HepG2 (cell line): ENCODE measurements around the gene MYO5B. TPM values are rescaled to one million over a fixed set of nuclear protein-coding genes. Genes with fewer than 3 reads are reported as not detected.

Experiments
- ATAC-seq: fragments of 200-7000 bp; cut with Tn5 transposase; 3 replicates; pipeline ENCODE4 v1.9.1; 2020; ENCODE audit warnings: mild to moderate bottlenecking, moderate library complexity
- BruUV-seq: library from RNA; stranded (reverse); fragments of 400-500 nt; replicated peaks from 2 replicates; lab custom pipeline; 2021; lab: Mats Ljungman, UMichigan
- CTCF ChIA-PET: fragments of 300-600 bp; formaldehyde crosslinking; extraction: SDS; loops from one replicate; lab custom pipeline; 2021; ENCODE audit warnings: low total read pairs, inconsistent platforms, low intra/inter-chr PET ratio; lab: Yijun Ruan, JAX
- POLR2A ChIA-PET: fragments of 350-600 bp; sonication (Branson Sonifier 250); formaldehyde crosslinking; loops from one replicate; lab custom pipeline; 2020; ENCODE audit warnings: antibody characterized with exemption, inconsistent platforms; lab: Yijun Ruan, JAX
- DNase-seq: peaks from one replicate; pipeline ENCODE4 v3.0.0-alpha.2; 2015; ENCODE audit warnings: low spot score
- FAIRE-seq: peaks from 3 replicates; lab custom pipeline; 2011; peaks lifted over from hg19 to GRCh38; lab: Jason Lieb, UNC
- H2AFZ ChIP-seq: one replicate; pipeline ENCODE4 v1.6.1; 2011; ENCODE audit warnings: low read length, inconsistent platforms
- H3K27ac ChIP-seq: fragments of 300-600 bp; 3 replicates; pipeline ENCODE4 v1.8.0; 2011; ENCODE audit warnings: mixed run types, mild to moderate bottlenecking, mixed read lengths, low read length, inconsistent platforms; ENCODE audit not compliant: insufficient read depth; ENCODE audit errors: extremely low read length
- H3K27me3 ChIP-seq, 2 experiments: fragments of 200-600 bp in 1 of 2; 2 replicates in 1 of 2; 3 replicates in 1 of 2; pipeline versions ENCODE4 v1.6.0 to v1.8.0; 2011; ENCODE audit warnings: low read length in 2 of 2, mild to moderate bottlenecking in 2 of 2, moderate library complexity in 2 of 2, inconsistent platforms in 1 of 2; ENCODE audit not compliant: insufficient read depth in 2 of 2, control insufficient read depth in 1 of 2
- H3K36me3 ChIP-seq, 2 experiments: fragments of 200-600 bp in 1 of 2; replicated peaks in 1 of 2; 2 replicates in 1 of 2; 3 replicates in 1 of 2; pipeline versions ENCODE4 v1.5.1 to v1.8.0; 2011; ENCODE audit warnings: low read length in 2 of 2, inconsistent platforms in 1 of 2; ENCODE audit not compliant: insufficient read depth in 2 of 2, control insufficient read depth in 1 of 2
- H3K4me1 ChIP-seq: 2 replicates; pipeline ENCODE4 v1.5.1; 2012; ENCODE audit warnings: low read length, inconsistent platforms; ENCODE audit not compliant: insufficient read depth
- H3K4me2 ChIP-seq: 2 replicates; pipeline ENCODE4 v1.6.0; 2011; ENCODE audit warnings: low read depth, low read length, inconsistent platforms
- H3K4me3 ChIP-seq, 3 experiments: fragments of 200-600 bp in 1 of 3; sonication (generic), shearing (Covaris generic) in 1 of 3; replicated peaks in 1 of 3; 2 replicates each; pipeline ENCODE4 v1.5.1; 2011 to 2016; ENCODE audit warnings: low read length in 3 of 3, inconsistent platforms in 2 of 3, low read depth in 2 of 3, mild to moderate bottlenecking in 2 of 3, control low read depth in 1 of 3, mixed read lengths in 1 of 3; ENCODE audit not compliant: insufficient read depth in 1 of 3
- H3K79me2 ChIP-seq: one replicate; pipeline ENCODE4 v1.6.1; 2011; ENCODE audit warnings: low read length, inconsistent platforms; ENCODE audit not compliant: insufficient read depth
- H3K9ac ChIP-seq: 2 replicates; pipeline ENCODE4 v1.6.0; 2011; ENCODE audit warnings: mild to moderate bottlenecking, low read depth, low read length, inconsistent platforms; ENCODE audit not compliant: insufficient read depth
- H3K9me3 ChIP-seq: 2 replicates; pipeline ENCODE4 v1.5.1; 2012; ENCODE audit warnings: mild to moderate bottlenecking, low read length
- H4K20me1 ChIP-seq: 2 replicates; pipeline ENCODE4 v1.6.0; 2011; ENCODE audit warnings: inconsistent platforms, mild to moderate bottlenecking, low read length, moderate library complexity; ENCODE audit not compliant: insufficient read depth
- ARNT2 ChIP-seq: sonication (generic); formaldehyde crosslinking; IDR thresholded peaks from 2 replicates; pipeline ENCODE4 v1.8.0; 2022; ENCODE audit warnings: mild to moderate bottlenecking, low read depth, missing genetic modification reagents, moderate library complexity
- CBX2 ChIP-seq, 2 experiments: fragments of 200-600 bp in 1 of 2; sonication (generic); formaldehyde crosslinking in 1 of 2; IDR thresholded peaks; 2 replicates each; pipeline versions ENCODE4 v1.7.0 to v1.8.1; 2018 to 2022; ENCODE audit warnings: low read depth in 2 of 2, low read length in 1 of 2, mild to moderate bottlenecking in 1 of 2, missing genetic modification reagents in 1 of 2
- KLF15 ChIP-seq: sonication (generic); formaldehyde crosslinking; IDR thresholded peaks from 2 replicates; pipeline ENCODE4 v1.8.1; 2023; ENCODE audit warnings: borderline replicate concordance, mild to moderate bottlenecking, inconsistent platforms, missing genetic modification reagents, mixed read lengths
- LCORL ChIP-seq, 2 experiments: fragments of 450-650 bp in 1 of 2; sonication (generic) in 1 of 2; formaldehyde crosslinking in 1 of 2; IDR thresholded peaks; 2 replicates each; pipeline versions ENCODE4 v1.5.0 to v1.6.1; 2017 to 2020; ENCODE audit warnings: antibody characterized with exemption in 1 of 2, missing genetic modification reagents in 1 of 2
- NCOA5 ChIP-seq: sonication (generic); formaldehyde crosslinking; IDR thresholded peaks from 2 replicates; pipeline ENCODE4 v1.4.0; 2020; ENCODE audit warnings: missing genetic modification reagents
- NR3C1 ChIP-seq: sonication (generic); formaldehyde crosslinking; IDR thresholded peaks from 2 replicates; pipeline ENCODE4 v1.4.0; 2020; ENCODE audit warnings: missing genetic modification reagents
- POGZ ChIP-seq: sonication (generic); formaldehyde crosslinking; IDR thresholded peaks from 2 replicates; pipeline ENCODE4 v1.4.0; 2020; ENCODE audit warnings: mild to moderate bottlenecking, missing genetic modification reagents
- SRSF9 ChIP-seq: fragments of 200-400 bp; formaldehyde crosslinking; IDR thresholded peaks from 2 replicates; pipeline ENCODE4 v1.6.1; 2018; ENCODE audit warnings: borderline replicate concordance, mild to moderate bottlenecking, low read depth, low read length; ENCODE audit not compliant: insufficient read depth, poor library complexity, severe bottlenecking
- STAT6 ChIP-seq: sonication (generic); formaldehyde crosslinking; IDR thresholded peaks from 2 replicates; pipeline ENCODE4 v1.4.0; 2020; ENCODE audit warnings: missing genetic modification reagents, mild to moderate bottlenecking, borderline replicate concordance
- XBP1 ChIP-seq: sonication (generic); formaldehyde crosslinking; IDR thresholded peaks from 2 replicates; pipeline ENCODE4 v1.5.0; 2020; ENCODE audit warnings: missing genetic modification reagents
- ZNF34 ChIP-seq: sonication (generic); formaldehyde crosslinking; IDR thresholded peaks from 2 replicates; pipeline ENCODE4 v1.4.0; 2020; ENCODE audit warnings: mild to moderate bottlenecking, missing genetic modification reagents, borderline replicate concordance
- ZNF562 ChIP-seq: sonication (generic); formaldehyde crosslinking; IDR thresholded peaks from 2 replicates; pipeline ENCODE4 v1.8.0; 2022; ENCODE audit warnings: missing genetic modification reagents, borderline replicate concordance
- WGBS: methylation state at CpG from one replicate; pipeline ENCODE4 v1.1.6; 2017; ENCODE audit warnings: low lambda C conversion rate; 5-methylcytosine and 5-hydroxymethylcytosine counted together
- in situ Hi-C: cut with HindIII; loops from 2 replicates; pipeline ENCODE4 v1.10.0; 2017; ENCODE audit warnings: low pct_unique_long_range_greater_than_20kb; ENCODE audit not compliant: extremely low pct_ligation_motif_present
- intact Hi-C: fragments of 100-400 bp; cut with micrococcal nuclease; formaldehyde crosslinking; loops from one replicate; pipeline ENCODE4 v1.10.0; 2022; ENCODE audit not compliant: unreplicated experiment
- polyA plus RNA-seq, 8 experiments: library from polyadenylated mRNA; depleted of rRNA in 3 of 8; stranded (reverse) in 7 of 8; unstranded in 1 of 8; fragments of >200 nt; fragmentation: Illumina TruSeq in 4 of 8; extraction: Trizol in 4 of 8; gene quantifications; 2 replicates each; pipeline versions ENCODE4 v1.2.1 to v1.2.3, GENCODE V29; 2011 to 2016; ENCODE audit warnings: low read depth in 4 of 8, missing spikeins in 1 of 8, mixed read lengths in 1 of 8; ENCODE audit not compliant: insufficient read depth in 1 of 8
- total RNA-seq, 5 experiments: library from RNA; depleted of rRNA; stranded (reverse); fragments of >200 nt; fragmentation: Illumina TruSeq; extraction: Trizol; gene quantifications; 2 replicates each; pipeline ENCODE4 v1.2.3, GENCODE V29; 2016; ENCODE audit warnings: low read depth in 1 of 5

MYO5B gene
- total and polyA plus RNA-seq, 2 of the 13 experiments (the other 11 are each of a cell fraction or from before 2014, with no cell fraction given), result 13.1 to 24.0 TPM

- no peak for TF ChIP-seq KLF15 (CRISPR knock-in tag)
- TF ChIP-seq, all 625 proteins: peak for 0
Observed at GRCh38 chr18:50119296-50119695, 75.7 kb downstream of the MYO5B start (continued).

- Histone ChIP-seq H3K4me1 (peaks cover 14% of the 10 kb centered on the region), H3K4me2 (no peak overlapping the region), H3K9me3 (no peaks in the 10 kb centered on the region), H3K9ac (no peak overlapping the region), H3K79me2 (no peaks in the 10 kb centered on the region), H2AFZ (no peak overlapping the region), H3K27ac (no peak overlapping the region), H3K36me3 (no peaks in the 10 kb centered on the region), H4K20me1 (no peaks in the 10 kb centered on the region), H3K4me3 (no peak overlapping the region), H3K27me3 (no peaks in the 10 kb centered on the region)
- ChIA-PET CTCF (no interaction called here), POLR2A (no interaction called here)
- TF ChIP-seq ZNF562 (CRISPR knock-in tag), result no peak
- TF ChIP-seq LCORL (IDR thresholded peaks at IDR 0.05), result no peak
- TF ChIP-seq LCORL (CRISPR knock-in tag; IDR thresholded peaks at IDR 0.05), result no peak
- no peak for TF ChIP-seq NCOA5
- no peak for TF ChIP-seq XBP1 (CRISPR knock-in tag)
- no peak for TF ChIP-seq STAT6 (CRISPR knock-in tag)
- no peak for TF ChIP-seq NR3C1 (CRISPR knock-in tag)
- TF ChIP-seq SRSF9, result no peak
- TF ChIP-seq ZNF34 (CRISPR knock-in tag), result no peak
- no peak for TF ChIP-seq ARNT2 (CRISPR knock-in tag)
- TF ChIP-seq POGZ (CRISPR knock-in tag), result no peak
- TF ChIP-seq CBX2 (IDR thresholded peaks at IDR 0.05; ENCODE audit: low read depth, low read length), result no peak
- TF ChIP-seq CBX2 (CRISPR knock-in tag; IDR thresholded peaks at IDR 0.05; ENCODE audit: low read depth), result no peak
- FAIRE-seq (no peak), DNase-seq (no peak), ATAC-seq (no peak)
- BruUV-seq, result no TSS peak
- intact Hi-C loops, result no loop called here
- 100% methylated on average over 2 of the region's 3 CpGs for WGBS
- in situ Hi-C loops, result no loop called here
Observed at GRCh38 chr18:50117863-50118262, 77.1 kb downstream of the MYO5B start.
